Smooth muscle cell (in vitro differentiated cells): ENCODE results near the gene GALNT15. TPM values are rescaled to one million over a fixed set of nuclear protein-coding genes. Genes with fewer than 3 reads are reported as not detected.

Source experiments
- DNase-seq: peaks from one replicate; lab custom pipeline; 2025; ENCODE audit not compliant: unreplicated experiment; lab: John Stamatoyannopoulos, UW
- H2AFZ ChIP-seq: fragments of 200-600 bp; sonication (generic); 2 replicates; pipeline ENCODE4 v1.6.0; 2016; ENCODE audit warnings: antibody characterized with exemption, low read depth, mild to moderate bottlenecking
- H3F3A ChIP-seq: fragments of 200-600 bp; sonication (generic); 2 replicates; pipeline ENCODE4 v1.6.0; 2017; ENCODE audit warnings: antibody characterized with exemption, low read depth
- H3K27ac ChIP-seq: fragments of 200-600 bp; sonication (generic); 2 replicates; pipeline ENCODE4 v1.5.1; 2016; ENCODE audit warnings: low read depth, mild to moderate bottlenecking
- H3K27me3 ChIP-seq: fragments of 200-600 bp; sonication (generic); 2 replicates; pipeline ENCODE4 v1.6.1; 2016; ENCODE audit warnings: low read depth, mild to moderate bottlenecking
- H3K36me3 ChIP-seq: fragments of 200-600 bp; sonication (generic); 2 replicates; pipeline ENCODE4 v1.5.1; 2016; ENCODE audit warnings: low read depth
- H3K4me1 ChIP-seq: fragments of 200-600 bp; sonication (generic); 2 replicates; pipeline ENCODE4 v1.5.1; 2016; ENCODE audit warnings: low read depth
- H3K4me2 ChIP-seq: fragments of 200-600 bp; sonication (generic); 2 replicates; pipeline ENCODE4 v1.6.0; 2016; ENCODE audit warnings: mild to moderate bottlenecking
- H3K4me3 ChIP-seq: fragments of 200-600 bp; sonication (generic); 2 replicates; pipeline ENCODE4 v1.5.1; 2016; ENCODE audit warnings: mild to moderate bottlenecking
- H3K79me2 ChIP-seq: fragments of 200-600 bp; sonication (generic); 2 replicates; pipeline ENCODE4 v1.6.0; 2016; ENCODE audit warnings: low read depth, mild to moderate bottlenecking
- H3K9ac ChIP-seq: fragments of 200-600 bp; sonication (generic); 2 replicates; pipeline ENCODE4 v1.6.0; 2016; ENCODE audit warnings: low read depth
- H3K9me3 ChIP-seq: fragments of 200-600 bp; sonication (generic); replicated peaks from 2 replicates; pipeline ENCODE4 v1.5.1; 2016; ENCODE audit warnings: low read depth
- H4K20me1 ChIP-seq: fragments of 200-600 bp; sonication (generic); 2 replicates; pipeline ENCODE4 v1.6.0; 2016; ENCODE audit warnings: low read depth
- CTCF ChIP-seq: fragments of 200-600 bp; sonication (generic); IDR thresholded peaks from 2 replicates; pipeline ENCODE4 v1.5.1; 2017; ENCODE audit warnings: borderline replicate concordance, mild to moderate bottlenecking, antibody characterized with exemption; ENCODE audit not compliant: insufficient read depth, poor library complexity, severe bottlenecking
- WGBS: methylation state at CpG from one replicate; pipeline ENCODE4 v1.1.7; 2016; ENCODE audit warnings: low lambda C conversion rate; 5-methylcytosine and 5-hydroxymethylcytosine counted together
- polyA plus RNA-seq: library from polyadenylated mRNA; unstranded; fragments of >200 nt; fragmentation: Nextera tagmentation; extraction: Ambion mirVana; gene quantifications from 2 replicates; pipeline ENCODE4 v1.2.1, GENCODE V29; 2016
- total RNA-seq: library from RNA; depleted of rRNA; stranded (reverse); fragments of >200 nt; gene quantifications from 2 replicates; pipeline ENCODE4 v1.2.3, GENCODE V29; 2014

Gene GALNT15
- total and polyA plus RNA-seq, 2 experiments from 2014 or later = 0.45 to 1.3 TPM

GRCh38 chr3:16239086-16239770, 64.7 kb downstream of the GALNT15 start:
- 62% methylated on average over 3 of the region's 3 CpGs for WGBS
- Histone ChIP-seq H3K4me2 (peak overlapping the region; percentile 56), H3K4me3 (no peak overlapping the region), H3K9me3 (no peaks in the 10 kb centered on the region), H3K27me3 (no peaks in the 10 kb centered on the region), H2AFZ (peak overlapping the region; percentile 5), H3K4me1 (peaks cover 11% of the 10 kb centered on the region), H3K79me2 (no peaks in the 10 kb centered on the region), H3K27ac (peak overlapping the region; percentile 80), H3F3A (peaks cover 12% of the 10 kb centered on the region), H3K9ac (peak overlapping the region; percentile 10), H3K36me3 (no peaks in the 10 kb centered on the region), H4K20me1 (no peaks in the 10 kb centered on the region)
- no peak for TF ChIP-seq CTCF
- DNase-seq = no peak

- no peaks in the 10 kb centered on the region for H3K9me3 ChIP-seq
- H3K9ac ChIP-seq = peak overlapping the region; percentile 10
- DNase-seq = no peak
- H3K36me3 ChIP-seq = no peaks in the 10 kb centered on the region
- H3K4me1 ChIP-seq = peaks cover 11% of the 10 kb centered on the region
- H3F3A ChIP-seq = peaks cover 12% of the 10 kb centered on the region
- H3K4me3 ChIP-seq = no peak overlapping the region
- H3K27me3 ChIP-seq = no peaks in the 10 kb centered on the region
- no peaks in the 10 kb centered on the region for H4K20me1 ChIP-seq
- H2AFZ ChIP-seq = peak overlapping the region; percentile 5
- 14% methylated on average over 4 of the region's 4 CpGs for WGBS
- H3K79me2 ChIP-seq = no peaks in the 10 kb centered on the region
- TF ChIP-seq CTCF = no peak
- H3K27ac ChIP-seq = peak overlapping the region; percentile 80
- H3K4me2 ChIP-seq = peak overlapping the region; percentile 56
Observed at GRCh38 chr3:16239780-16240179, 65.3 kb downstream of the GALNT15 start.

DNA sequence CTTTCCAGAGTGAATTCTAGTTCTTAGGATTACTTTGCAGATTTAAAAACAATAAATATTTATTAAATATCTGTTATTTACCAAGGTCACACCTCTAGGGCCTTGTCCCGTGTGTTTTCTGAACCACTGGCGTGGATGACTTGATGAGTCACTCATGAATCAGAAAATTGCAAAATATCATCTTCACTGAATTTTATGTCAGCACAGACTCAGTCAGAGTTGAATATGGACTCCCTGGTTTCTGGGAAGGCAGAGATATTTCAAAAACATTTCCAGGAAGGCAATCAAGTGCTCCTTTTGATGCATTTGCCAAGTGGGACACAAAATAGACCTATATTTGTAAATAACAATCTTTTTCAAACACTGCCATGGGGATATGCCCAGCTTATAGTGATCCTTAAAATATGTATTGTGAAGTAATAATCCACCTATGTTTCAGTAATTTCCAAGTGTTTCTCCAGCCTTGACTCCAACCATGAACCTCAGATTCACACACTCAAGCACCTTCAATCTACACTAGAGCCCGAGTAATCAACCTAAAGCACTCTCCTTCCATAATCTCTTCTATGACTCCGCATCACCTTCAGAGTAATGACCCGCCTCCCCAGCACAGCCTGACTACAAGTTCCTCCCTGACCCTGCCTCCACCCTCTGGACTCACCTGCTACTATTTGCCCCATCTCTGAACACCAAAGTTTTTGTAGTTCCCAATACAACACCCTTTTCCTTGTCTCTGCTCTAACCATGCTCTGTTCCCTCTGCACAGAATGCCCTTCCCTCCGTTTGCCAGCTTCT, 65.9 kb downstream of the GALNT15 start:
- peak overlapping the region; percentile 80 for H3K27ac ChIP-seq
- peaks cover 12% of the 10 kb centered on the region for H3F3A ChIP-seq
- no peaks in the 10 kb centered on the region for H3K9me3 ChIP-seq
- no peak overlapping the region for H3K4me3 ChIP-seq
- H4K20me1 ChIP-seq = no peaks in the 10 kb centered on the region
- H3K9ac ChIP-seq = peak overlapping the region; percentile 10
- WGBS = 58% methylated on average over 6 of the region's 6 CpGs
- H3K4me2 ChIP-seq = peak overlapping the region; percentile 56
- TF ChIP-seq CTCF = no peak
- H3K36me3 ChIP-seq = no peaks in the 10 kb centered on the region
- H3K4me1 ChIP-seq = peaks cover 11% of the 10 kb centered on the region
- H3K27me3 ChIP-seq = no peaks in the 10 kb centered on the region
- H2AFZ ChIP-seq = no peak overlapping the region
- no peaks in the 10 kb centered on the region for H3K79me2 ChIP-seq
- DNase-seq = no peak
